Epithelial cell of esophagus (primary cell): Measurements from ENCODE around the gene LENG8.

ENCODE experiments used
- DNase-seq: peaks from one replicate; pipeline ENCODE4 v3.0.0; 2010; ENCODE audit warnings: low read depth
- H3K4me3 ChIP-seq: 2 replicates; pipeline ENCODE4 v1.5.1; 2011; ENCODE audit warnings: mild to moderate bottlenecking, low read length, control low read depth
- TF ChIP-seq, protein P1 (sequence below): IDR thresholded peaks from 2 replicates; pipeline ENCODE4 v1.5.1; 2011; ENCODE audit warnings: low read depth, mild to moderate bottlenecking, low read length, control low read depth, inconsistent platforms; ENCODE audit not compliant: insufficient read depth; ENCODE audit errors: missing control alignments

Gene LENG8

DNA sequence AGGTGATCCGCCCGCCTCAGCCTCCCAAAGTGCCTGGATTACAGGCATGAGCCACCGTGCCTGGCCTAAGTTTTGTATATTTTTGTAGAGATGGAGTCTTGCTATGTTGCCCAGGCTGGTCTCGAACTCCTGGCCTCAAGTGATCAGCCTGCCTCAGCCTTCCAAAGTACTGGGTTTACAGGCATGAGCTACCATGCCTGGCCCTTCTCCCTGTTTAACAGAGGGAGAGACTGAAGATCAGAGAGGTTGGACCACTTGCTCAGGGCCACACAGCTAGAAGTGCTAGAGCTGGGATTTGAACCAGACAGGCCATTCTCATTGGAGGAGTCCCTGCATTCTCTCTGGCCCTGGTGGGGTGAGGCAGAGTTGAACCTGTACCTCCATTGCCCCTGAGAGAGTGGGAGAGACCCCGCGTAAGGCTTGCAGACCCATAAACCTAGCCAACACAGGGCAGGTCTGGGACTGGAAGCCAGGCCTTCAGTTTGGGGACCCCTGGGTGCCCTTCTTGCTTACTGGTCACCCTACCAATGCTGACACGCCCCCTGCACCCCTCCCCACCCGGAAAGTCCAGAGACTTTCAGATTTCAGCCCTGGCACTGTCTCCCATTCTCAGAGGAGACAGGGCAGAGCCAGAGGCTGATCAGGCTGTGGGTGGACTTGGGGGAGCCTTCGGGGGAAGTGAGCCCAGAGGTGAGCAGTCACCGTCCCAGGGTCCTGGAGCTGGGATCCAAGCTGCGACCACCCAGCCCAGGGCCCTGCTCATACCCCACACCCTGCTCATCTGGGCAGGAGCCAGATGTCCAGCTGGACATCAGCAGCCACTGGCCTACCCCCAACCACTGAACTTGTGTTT, 20.4 kb upstream of the LENG8 start:
- TF ChIP-seq, protein P1, sequence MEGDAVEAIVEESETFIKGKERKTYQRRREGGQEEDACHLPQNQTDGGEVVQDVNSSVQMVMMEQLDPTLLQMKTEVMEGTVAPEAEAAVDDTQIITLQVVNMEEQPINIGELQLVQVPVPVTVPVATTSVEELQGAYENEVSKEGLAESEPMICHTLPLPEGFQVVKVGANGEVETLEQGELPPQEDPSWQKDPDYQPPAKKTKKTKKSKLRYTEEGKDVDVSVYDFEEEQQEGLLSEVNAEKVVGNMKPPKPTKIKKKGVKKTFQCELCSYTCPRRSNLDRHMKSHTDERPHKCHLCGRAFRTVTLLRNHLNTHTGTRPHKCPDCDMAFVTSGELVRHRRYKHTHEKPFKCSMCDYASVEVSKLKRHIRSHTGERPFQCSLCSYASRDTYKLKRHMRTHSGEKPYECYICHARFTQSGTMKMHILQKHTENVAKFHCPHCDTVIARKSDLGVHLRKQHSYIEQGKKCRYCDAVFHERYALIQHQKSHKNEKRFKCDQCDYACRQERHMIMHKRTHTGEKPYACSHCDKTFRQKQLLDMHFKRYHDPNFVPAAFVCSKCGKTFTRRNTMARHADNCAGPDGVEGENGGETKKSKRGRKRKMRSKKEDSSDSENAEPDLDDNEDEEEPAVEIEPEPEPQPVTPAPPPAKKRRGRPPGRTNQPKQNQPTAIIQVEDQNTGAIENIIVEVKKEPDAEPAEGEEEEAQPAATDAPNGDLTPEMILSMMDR: no peak
- no peak for DNase-seq
- H3K4me3 ChIP-seq: no peak overlapping the region

DNA sequence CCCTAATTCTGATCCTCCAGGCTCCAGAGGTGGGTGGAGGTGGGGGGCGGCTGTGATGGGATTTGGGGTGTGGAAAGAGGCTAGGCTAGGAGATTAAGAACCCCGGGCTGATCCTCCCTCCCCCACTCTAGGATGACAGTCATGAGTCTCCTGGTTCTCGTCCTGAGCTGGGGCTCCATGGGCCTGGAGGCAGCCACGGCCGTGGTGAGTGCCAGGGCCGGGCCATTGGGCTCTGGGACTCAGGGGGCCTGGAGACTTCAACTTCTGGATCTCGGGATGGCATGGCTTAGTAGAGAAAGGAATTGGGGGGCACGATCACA, 19.9 kb upstream of the LENG8 start:
- TF ChIP-seq, protein P1: no peak
- DNase-seq: no peak
- no peak overlapping the region for H3K4me3 ChIP-seq

DNA sequence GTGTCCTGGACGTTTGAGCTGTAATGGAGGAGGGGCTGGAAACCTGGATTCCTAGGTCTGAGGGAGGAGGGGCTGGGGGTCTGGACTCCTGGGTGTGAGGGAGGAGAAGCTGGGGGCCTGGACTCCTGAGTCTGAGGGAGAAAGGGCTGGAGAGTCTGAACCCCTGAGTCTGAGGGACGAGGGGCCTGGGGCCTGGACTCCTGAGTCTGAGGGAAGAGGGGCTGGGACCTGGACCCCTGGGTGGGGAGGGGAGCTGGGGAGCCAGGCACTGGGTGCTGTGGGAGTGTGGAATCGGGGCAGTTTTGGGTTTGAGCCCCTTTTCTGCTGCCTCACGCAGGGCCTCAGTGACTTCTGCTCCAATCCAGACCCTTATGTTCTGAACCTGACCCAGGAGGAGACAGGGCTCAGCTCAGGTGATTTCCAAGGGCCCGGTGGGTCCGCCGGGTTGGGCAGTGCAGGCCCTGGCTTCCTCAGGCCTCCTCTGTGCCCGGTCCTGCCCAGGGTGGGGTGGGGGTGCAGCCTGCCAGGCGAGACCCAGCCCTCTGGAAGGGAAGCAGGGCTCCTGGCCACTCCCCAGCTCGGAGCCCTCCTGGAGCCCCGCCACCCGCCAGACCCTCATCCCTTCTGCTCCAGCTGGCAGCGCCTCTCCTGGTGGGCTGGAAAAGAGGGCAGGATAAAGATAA, 19.3 kb upstream of the LENG8 start:
- TF ChIP-seq, protein P1: no peak
- DNase-seq: no peak

GRCh38 chr19:54430306-54431254, 18.4 kb upstream of the LENG8 start:
- peak; percentile 37 for DNase-seq

More for the DNA sequence above, 19.3 kb upstream of the LENG8 start:
- H3K4me3 ChIP-seq: no peak overlapping the region

GRCh38 chr19:54431255-54431838, 17.7 kb upstream of the LENG8 start:
- peak; percentile 38 for DNase-seq
- peak overlapping the region; percentile 20 for H3K4me3 ChIP-seq
- TF ChIP-seq, protein P1: no peak

More at GRCh38 chr19:54430306-54431254, 18.4 kb upstream of the LENG8 start:
- TF ChIP-seq, protein P1: peak; percentile 15
- H3K4me3 ChIP-seq: peak overlapping the region; percentile 20

DNA sequence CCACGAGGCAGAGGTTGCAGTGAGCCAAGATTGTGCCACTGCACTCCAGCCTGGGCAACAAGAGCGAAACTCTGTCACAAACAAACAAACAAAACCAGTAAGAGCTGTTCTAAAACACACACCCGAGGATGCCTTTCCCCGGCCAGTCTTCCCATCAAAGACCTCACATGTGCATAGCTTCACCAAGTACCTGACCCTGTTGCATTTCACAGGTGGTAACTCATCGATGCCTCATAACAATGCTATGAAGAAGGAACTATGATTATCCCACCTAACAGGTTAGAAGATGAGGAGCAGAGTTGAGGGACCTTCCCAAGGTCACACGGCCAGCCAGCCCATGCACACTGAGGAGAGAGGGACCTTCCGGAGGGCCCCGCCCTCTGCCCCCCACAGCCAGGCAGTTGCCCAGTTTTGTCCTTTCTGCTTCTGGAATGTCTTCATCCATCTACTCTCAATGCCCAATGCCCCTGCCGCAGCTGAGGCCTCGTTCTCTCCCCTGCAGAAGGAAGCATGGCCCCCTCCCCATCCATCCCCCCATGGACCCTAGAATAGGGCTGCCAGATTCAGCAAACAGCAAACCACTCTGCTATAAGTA, 16.8 kb upstream of the LENG8 start:
- no peak overlapping the region for H3K4me3 ChIP-seq
- TF ChIP-seq, protein P1: no peak
- peak; percentile 93 for DNase-seq
